Neural progenitor cell (in vitro differentiated cells): Measurements from ENCODE around the gene SPIN1. TPM values are rescaled to one million over a fixed set of nuclear protein-coding genes. Genes with fewer than 3 reads are reported as not detected.

Source experiments
- DNase-seq: peaks from one replicate; pipeline ENCODE4 v3.0.0-alpha.2; 2016; ENCODE audit warnings: low spot score
- H2AFZ ChIP-seq: fragments of 200-600 bp; sonication (generic); replicated peaks from 2 replicates; pipeline ENCODE4 v1.6.1; 2016; ENCODE audit warnings: antibody characterized with exemption
- H3F3A ChIP-seq: fragments of 200-600 bp; sonication (generic); 2 replicates; pipeline ENCODE4 v1.6.1; 2016; ENCODE audit warnings: antibody characterized with exemption, low read depth
- H3K27ac ChIP-seq: fragments of 200-600 bp; sonication (generic); 2 replicates; pipeline ENCODE4 v1.5.1; 2016; ENCODE audit warnings: mild to moderate bottlenecking
- H3K27me3 ChIP-seq: fragments of 200-600 bp; sonication (generic); 2 replicates; pipeline ENCODE4 v1.6.1; 2016; ENCODE audit warnings: mild to moderate bottlenecking, moderate library complexity
- H3K36me3 ChIP-seq: fragments of 200-600 bp; sonication (generic); 2 replicates; pipeline ENCODE4 v1.5.1; 2016
- H3K4me1 ChIP-seq: fragments of 200-600 bp; sonication (generic); 2 replicates; pipeline ENCODE4 v1.6.1; 2016; ENCODE audit warnings: mixed run types
- H3K4me2 ChIP-seq: fragments of 200-600 bp; sonication (generic); 2 replicates; pipeline ENCODE4 v1.6.1; 2016
- H3K4me3 ChIP-seq: fragments of 200-600 bp; sonication (generic); 2 replicates; pipeline ENCODE4 v1.5.1; 2016
- H3K79me2 ChIP-seq: fragments of 200-600 bp; sonication (generic); 2 replicates; pipeline ENCODE4 v1.6.1; 2016; ENCODE audit warnings: low read depth
- H3K9ac ChIP-seq: fragments of 200-600 bp; sonication (generic); 2 replicates; pipeline ENCODE4 v1.6.1; 2016
- H3K9me3 ChIP-seq: fragments of 200-600 bp; sonication (generic); 2 replicates; pipeline ENCODE4 v1.5.1; 2016; ENCODE audit warnings: low read depth
- H4K20me1 ChIP-seq: fragments of 200-600 bp; sonication (generic); 2 replicates; pipeline ENCODE4 v1.6.1; 2016; ENCODE audit warnings: low read depth
- H3K27ac Mint-ChIP-seq: 3 replicates; pipeline ENCODE4 v1.8.0; 2021; ENCODE audit warnings: mixed read lengths
- H3K27me3 Mint-ChIP-seq: 2 replicates; pipeline ENCODE4 v1.8.0; 2022; ENCODE audit warnings: low read depth, mild to moderate bottlenecking, inconsistent platforms, moderate library complexity, mixed read lengths; ENCODE audit not compliant: insufficient read depth
- H3K36me3 Mint-ChIP-seq: 3 replicates; pipeline ENCODE4 v1.8.0; 2021; ENCODE audit warnings: mixed read lengths
- H3K4me1 Mint-ChIP-seq: 3 replicates; pipeline ENCODE4 v1.8.0; 2021; ENCODE audit warnings: mixed read lengths
- H3K4me3 Mint-ChIP-seq: 3 replicates; pipeline ENCODE4 v1.8.0; 2021; ENCODE audit warnings: mild to moderate bottlenecking, moderate library complexity, mixed read lengths
- H3K9me3 Mint-ChIP-seq: 3 replicates; pipeline ENCODE4 v1.8.0; 2020; ENCODE audit warnings: mixed read lengths
- CTCF ChIP-seq: fragments of 200-600 bp; sonication (generic); IDR thresholded peaks from 2 replicates; pipeline ENCODE4 v1.5.1; 2017; ENCODE audit warnings: antibody characterized with exemption, mild to moderate bottlenecking
- EZH2 ChIP-seq: fragments of 200-600 bp; sonication (generic); IDR thresholded peaks from 2 replicates; pipeline ENCODE4 v1.6.1; 2017; ENCODE audit warnings: antibody characterized with exemption, mild to moderate bottlenecking, moderate library complexity
- EZH2phosphoT487 ChIP-seq: fragments of 200-600 bp; sonication (generic); IDR thresholded peaks from 2 replicates; pipeline ENCODE4 v1.6.1; 2017; ENCODE audit warnings: antibody characterized with exemption
- total RNA-seq: library from RNA; depleted of rRNA; stranded (reverse); fragments of >200 nt; gene quantifications from 2 replicates; pipeline ENCODE4 v1.2.3, GENCODE V29; 2015; ENCODE audit warnings: low replicate concordance

SPIN1 gene
- total RNA-seq, 1 donor from 2014 or later, result 101 TPM

GRCh38 chr9:88362681-88363080 is 25.6 kb upstream of the SPIN1 start:
- Mint-ChIP-seq H3K4me1 (no peaks in the 10 kb centered on the region), H3K4me3 (peak overlapping the region; percentile 57), H3K9me3 (peaks cover 20% of the 10 kb centered on the region), H3K27ac (no peak overlapping the region), H3K27me3 (peaks cover 1% of the 10 kb centered on the region), H3K36me3 (no peaks in the 10 kb centered on the region)
- Histone ChIP-seq H3K27ac (no peak overlapping the region), H4K20me1 (no peaks in the 10 kb centered on the region), H3K27me3 (no peaks in the 10 kb centered on the region), H3K4me1 (no peaks in the 10 kb centered on the region), H3K9ac (no peak overlapping the region), H3K36me3 (no peaks in the 10 kb centered on the region), H3K4me2 (no peak overlapping the region), H3F3A (no peaks in the 10 kb centered on the region), H3K9me3 (no peaks in the 10 kb centered on the region), H2AFZ (no peak overlapping the region), H3K4me3 (no peak overlapping the region), H3K79me2 (no peaks in the 10 kb centered on the region)
- DNase-seq, result no peak
- TF ChIP-seq EZH2phosphoT487, result no peak
- no peak for TF ChIP-seq EZH2
- TF ChIP-seq CTCF, result no peak

- H3K4me2 ChIP-seq, result no peak overlapping the region
- Mint-ChIP-seq H3K36me3 (no peaks in the 10 kb centered on the region), H3K4me1 (no peaks in the 10 kb centered on the region), H3K27me3 (no peaks in the 10 kb centered on the region), H3K4me3 (no peak overlapping the region), H3K9me3 (peaks cover 18% of the 10 kb centered on the region), H3K27ac (no peak overlapping the region)
- no peak overlapping the region for H3K9ac ChIP-seq
- TF ChIP-seq EZH2phosphoT487 (no peak), CTCF (no peak), EZH2 (no peak)
- no peaks in the 10 kb centered on the region for H3K27me3 ChIP-seq
- H4K20me1 ChIP-seq, result no peaks in the 10 kb centered on the region
- H3F3A ChIP-seq, result no peaks in the 10 kb centered on the region
- no peak overlapping the region for H3K27ac ChIP-seq
- no peaks in the 10 kb centered on the region for H3K79me2 ChIP-seq
- H3K4me3 ChIP-seq, result no peak overlapping the region
- no peaks in the 10 kb centered on the region for H3K9me3 ChIP-seq
- no peak for DNase-seq
- no peak overlapping the region for H2AFZ ChIP-seq
- no peaks in the 10 kb centered on the region for H3K4me1 ChIP-seq
- no peaks in the 10 kb centered on the region for H3K36me3 ChIP-seq
Observed at GRCh38 chr9:88363661-88364060, 24.6 kb upstream of the SPIN1 start.

- TF ChIP-seq EZH2 (no peak), CTCF (no peak), EZH2phosphoT487 (no peak)
- no peak overlapping the region for H3K4me3 Mint-ChIP-seq
- H3K27me3 ChIP-seq, result no peaks in the 10 kb centered on the region
Observed at GRCh38 chr9:88364706-88365105, 23.5 kb upstream of the SPIN1 start.

More at GRCh38 chr9:88364706-88365105, 23.5 kb upstream of the SPIN1 start:
- Histone ChIP-seq H2AFZ (no peak overlapping the region), H3K4me3 (no peak overlapping the region), H3K79me2 (no peaks in the 10 kb centered on the region), H4K20me1 (no peaks in the 10 kb centered on the region), H3K9ac (no peak overlapping the region), H3K9me3 (no peaks in the 10 kb centered on the region), H3K27ac (no peak overlapping the region), H3K36me3 (no peaks in the 10 kb centered on the region), H3F3A (no peaks in the 10 kb centered on the region), H3K4me2 (no peak overlapping the region), H3K4me1 (no peaks in the 10 kb centered on the region)
- Mint-ChIP-seq H3K4me1 (no peaks in the 10 kb centered on the region), H3K27me3 (no peaks in the 10 kb centered on the region), H3K27ac (no peak overlapping the region), H3K9me3 (peaks cover 15% of the 10 kb centered on the region), H3K36me3 (no peaks in the 10 kb centered on the region)
- DNase-seq, result no peak
